ENCODE data around the gene GPR148.

Gene GPR148

GRCh38 chr2:130776550-130776949 lies 47.7 kb downstream of the GPR148 start:
- no peak for DNase-seq (ENCODE audit: low spot score)

GRCh38 chr2:130778781-130779180 lies 49.9 kb downstream of the GPR148 start:
- no peak for DNase-seq (ENCODE audit: low spot score)

Measured in HuH-7 (cell line).